ENCODE measurements around the gene PAPPA2.
"Not testable (repeated sequence)": the region's sequence is repeated elsewhere in the genome, so short reads cannot be mapped to it uniquely, and the experiment has no call there.

PAPPA2 gene, protein sequence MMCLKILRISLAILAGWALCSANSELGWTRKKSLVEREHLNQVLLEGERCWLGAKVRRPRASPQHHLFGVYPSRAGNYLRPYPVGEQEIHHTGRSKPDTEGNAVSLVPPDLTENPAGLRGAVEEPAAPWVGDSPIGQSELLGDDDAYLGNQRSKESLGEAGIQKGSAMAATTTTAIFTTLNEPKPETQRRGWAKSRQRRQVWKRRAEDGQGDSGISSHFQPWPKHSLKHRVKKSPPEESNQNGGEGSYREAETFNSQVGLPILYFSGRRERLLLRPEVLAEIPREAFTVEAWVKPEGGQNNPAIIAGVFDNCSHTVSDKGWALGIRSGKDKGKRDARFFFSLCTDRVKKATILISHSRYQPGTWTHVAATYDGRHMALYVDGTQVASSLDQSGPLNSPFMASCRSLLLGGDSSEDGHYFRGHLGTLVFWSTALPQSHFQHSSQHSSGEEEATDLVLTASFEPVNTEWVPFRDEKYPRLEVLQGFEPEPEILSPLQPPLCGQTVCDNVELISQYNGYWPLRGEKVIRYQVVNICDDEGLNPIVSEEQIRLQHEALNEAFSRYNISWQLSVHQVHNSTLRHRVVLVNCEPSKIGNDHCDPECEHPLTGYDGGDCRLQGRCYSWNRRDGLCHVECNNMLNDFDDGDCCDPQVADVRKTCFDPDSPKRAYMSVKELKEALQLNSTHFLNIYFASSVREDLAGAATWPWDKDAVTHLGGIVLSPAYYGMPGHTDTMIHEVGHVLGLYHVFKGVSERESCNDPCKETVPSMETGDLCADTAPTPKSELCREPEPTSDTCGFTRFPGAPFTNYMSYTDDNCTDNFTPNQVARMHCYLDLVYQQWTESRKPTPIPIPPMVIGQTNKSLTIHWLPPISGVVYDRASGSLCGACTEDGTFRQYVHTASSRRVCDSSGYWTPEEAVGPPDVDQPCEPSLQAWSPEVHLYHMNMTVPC (N-terminal part only)

DNA sequence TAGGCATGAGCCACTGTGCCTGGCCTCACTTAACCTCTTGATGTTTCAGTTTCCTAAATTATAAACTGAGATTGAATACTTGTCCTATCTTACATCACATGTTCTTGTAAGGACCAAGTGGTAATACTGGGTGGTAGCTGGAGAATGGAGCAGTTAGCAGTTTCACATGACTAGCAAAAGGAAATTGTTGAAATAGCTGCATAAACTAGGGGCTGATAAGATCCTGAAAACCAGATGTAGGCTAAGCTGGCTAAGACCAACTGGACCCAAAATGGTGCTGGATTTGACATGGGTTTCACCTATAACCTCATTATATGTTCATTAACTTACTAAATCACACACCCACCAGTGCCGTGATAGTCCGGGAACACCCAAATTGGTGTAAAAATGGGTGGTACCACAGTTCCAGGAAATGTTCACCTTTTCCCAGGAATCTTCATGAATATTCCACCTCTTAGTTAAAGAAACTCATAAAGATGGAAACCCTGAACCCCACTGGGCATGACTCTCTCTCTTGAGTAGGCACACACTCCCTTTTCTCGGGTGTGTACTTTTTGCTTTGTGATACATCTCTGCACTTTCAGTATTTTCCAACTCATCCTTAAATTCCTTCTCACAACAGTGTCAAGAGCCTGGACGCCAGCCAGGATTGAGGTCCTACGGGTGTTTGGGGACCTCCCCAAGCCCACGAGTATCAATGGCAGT is at the start of gene PAPPA2:
Gene PAPPA2, plus strand, starts transcription at position 502 of the 705 bp plus-strand sequence. CDS start 93,148 bp downstream, outside the sequence.
- DNase-seq, result no peak

DNA sequence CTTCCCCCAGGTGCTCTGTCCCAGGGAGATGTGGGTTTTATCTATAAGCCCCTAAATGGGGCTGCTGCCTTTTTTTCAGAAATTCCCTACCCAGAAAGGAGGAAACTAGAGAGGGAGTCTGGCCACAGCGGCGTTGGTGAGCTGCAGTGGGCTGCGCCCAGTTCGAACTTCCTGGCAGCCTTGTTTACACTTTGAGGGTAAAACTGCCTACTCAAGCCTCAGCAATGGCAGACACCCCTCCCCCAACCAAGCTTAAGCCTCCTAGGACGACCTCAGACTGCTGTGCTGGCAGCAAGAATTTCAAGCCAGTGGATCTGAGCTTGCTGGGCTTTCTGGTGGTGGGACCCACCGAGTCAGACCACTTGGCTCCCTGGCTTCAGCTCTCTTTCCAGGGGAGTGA is 46.2 kb upstream of the PAPPA2 start:
- DNase-seq, result no peak

DNA sequence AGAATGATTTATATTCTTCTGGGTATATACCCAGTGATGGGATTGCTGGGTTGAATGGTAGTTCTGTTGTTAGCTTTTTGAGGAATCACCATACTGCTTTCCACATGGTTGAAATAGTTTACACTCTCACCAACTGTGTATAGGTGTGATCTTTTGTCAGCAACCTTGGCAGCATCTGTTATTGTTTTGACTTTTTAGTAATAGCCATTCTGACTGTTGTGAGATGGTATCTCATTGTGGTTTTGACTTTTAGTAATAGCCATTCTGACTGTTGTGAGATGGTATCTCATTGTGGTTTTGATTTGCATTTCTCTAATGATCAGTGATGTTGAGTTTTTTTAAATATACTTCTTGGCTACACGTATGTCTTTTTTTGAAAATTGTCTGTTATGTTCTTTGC is 43.4 kb upstream of the PAPPA2 start:
- DNase-seq, result not testable (repeated sequence)

DNA sequence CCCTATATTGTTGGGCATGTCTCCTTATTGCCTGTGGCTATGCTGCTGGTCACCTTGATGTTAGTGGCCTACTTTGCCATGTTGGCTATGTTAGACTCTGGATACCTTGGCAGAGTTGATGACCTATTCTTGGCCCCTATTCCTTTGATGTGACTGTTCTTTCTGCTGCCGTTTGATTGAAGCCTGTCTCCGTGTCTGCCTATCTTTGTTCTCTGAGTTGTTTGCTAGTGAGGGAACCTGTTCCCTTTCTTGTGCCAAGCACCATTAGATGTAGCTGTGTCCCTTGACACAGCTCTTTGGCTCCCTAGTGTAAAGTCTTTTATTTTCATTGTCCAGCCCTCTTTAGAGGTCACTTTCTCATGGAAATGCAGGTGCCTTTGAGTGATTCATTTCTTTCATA is 28.7 kb upstream of the PAPPA2 start:
- no peak for DNase-seq

DNA sequence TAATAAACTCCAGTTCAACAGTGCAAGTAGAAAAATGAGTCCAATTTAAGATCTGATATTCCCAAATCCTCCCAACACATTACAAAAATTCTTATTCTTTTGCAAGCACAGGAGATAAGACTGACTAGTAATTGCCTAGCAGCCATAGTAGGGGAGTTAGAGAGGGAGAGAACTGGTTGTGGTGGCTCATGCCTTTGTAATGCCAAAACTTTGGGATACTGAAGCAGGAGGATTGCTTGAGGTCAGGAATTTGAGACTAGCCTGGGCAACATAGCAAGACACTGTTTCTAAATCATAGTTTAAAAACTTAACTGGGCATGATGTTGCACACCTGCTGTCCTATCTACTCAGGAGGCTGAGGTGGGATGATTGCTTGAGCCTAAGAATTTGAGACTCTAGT is 26.7 kb upstream of the PAPPA2 start:
- DNase-seq, result no peak

DNA sequence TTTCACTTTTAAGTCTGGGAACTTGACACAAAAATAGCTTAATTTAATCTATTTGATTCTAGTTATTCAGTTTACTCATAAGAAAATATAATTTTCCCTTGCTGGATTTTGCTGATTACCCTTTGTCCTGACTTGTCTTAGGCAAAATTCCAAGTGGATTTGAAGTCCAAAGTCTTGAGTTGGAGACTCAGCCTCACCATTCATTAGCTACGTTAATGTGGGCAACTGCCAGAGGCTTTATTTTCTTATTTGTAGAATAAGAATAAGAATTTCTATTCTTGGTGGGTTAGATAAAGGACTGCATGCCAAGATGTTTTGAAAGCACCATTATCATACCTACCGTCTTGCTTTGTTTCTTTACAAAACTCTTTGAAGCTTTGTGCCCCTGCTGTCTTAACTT is 22.8 kb upstream of the PAPPA2 start:
- DNase-seq, result no peak

DNA sequence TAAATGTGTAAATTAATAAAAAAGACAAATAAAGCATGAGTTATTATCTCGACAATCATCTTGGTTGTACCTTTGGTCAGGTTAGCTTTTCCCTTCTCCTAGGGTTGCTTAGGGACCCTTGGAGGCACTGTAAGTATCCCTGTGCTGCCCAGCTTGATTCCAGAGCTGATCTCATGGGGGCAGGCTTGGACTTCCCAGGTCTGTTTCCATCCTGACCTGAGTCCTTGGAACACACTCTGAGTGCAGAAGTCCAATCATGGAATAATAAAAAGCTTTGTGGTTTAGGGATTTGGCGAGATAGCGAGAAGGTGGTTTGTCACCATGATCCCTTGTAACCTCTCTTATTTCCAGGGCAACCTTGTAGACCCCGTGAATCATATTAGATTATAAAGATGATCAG is 18.7 kb upstream of the PAPPA2 start:
- no peak for DNase-seq

DNA sequence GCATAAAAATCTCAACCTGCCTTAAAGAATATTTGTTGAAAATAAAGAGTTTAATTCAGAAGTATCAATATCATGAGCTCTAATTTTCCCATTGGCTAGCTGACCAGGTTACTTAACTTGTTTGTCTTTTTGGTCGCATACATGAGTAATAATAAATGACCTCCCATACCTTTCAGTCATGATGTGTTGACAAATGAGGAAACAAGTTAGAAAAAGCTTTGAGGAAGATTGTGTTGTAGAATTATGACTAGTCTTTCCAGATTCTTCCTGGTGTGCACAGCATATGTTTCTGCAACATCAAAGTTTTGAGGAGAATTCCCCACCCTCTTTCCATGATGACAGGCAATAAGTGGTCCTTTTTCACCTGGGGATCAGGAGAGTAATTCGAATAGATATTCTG is 17.6 kb upstream of the PAPPA2 start:
- DNase-seq, result no peak

DNA sequence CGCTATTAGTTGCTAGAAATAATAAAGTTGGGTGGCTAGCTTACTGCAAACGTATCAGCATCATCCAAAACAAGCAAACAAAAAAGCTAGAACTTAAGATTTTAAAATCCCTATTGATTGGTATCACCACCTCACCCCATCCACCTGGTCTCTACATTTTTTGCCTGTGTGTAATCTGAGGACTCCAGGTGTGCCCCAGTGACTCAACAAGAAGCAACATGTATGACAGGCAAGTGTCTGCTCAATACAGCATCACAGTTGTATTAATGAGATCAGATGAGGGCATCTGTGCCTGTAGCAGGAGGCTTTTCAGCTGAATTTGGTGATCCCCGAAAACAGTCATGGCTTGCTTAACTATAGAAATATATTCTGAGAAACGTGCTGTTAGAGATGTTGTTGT is 14.6 kb upstream of the PAPPA2 start:
- no peak for DNase-seq

DNA sequence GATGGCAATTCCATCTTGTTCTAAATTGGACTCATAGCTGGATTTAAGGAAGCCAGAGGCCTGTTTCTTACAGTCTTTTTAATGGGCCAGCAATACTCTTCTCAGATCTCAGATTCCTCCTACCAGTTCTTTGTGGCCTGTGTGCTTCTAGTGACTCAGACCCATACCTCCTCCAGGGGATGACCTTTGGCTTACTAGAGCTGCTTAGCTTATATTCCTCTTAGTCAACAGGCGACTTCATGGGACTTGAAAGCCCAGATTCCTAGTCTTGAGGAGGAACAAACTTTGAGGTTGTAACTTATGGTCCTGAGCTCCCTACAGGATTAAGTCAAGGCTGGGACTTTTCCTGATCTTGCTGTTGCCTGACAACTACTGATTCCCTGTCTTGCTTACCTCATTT is 12.4 kb upstream of the PAPPA2 start:
- no peak for DNase-seq

DNA sequence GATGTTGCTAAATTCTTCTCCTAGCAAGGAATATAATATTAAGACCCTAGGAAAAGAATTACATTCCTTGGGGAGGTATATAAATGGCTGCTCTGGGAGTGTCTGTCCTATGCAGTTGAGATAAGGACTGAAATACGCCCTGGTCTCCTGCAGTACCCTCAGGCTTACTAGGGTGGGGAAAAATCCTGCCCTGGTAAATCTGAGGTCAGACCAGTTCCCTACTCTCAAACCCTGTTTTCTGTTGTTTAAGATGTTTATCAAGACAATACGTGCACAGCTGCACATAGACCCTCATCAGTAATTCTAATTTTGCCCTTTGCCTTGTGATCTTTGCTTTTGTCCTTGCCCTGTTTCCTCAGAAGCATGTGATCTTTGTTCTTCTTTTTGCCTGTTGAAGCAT is 11.2 kb upstream of the PAPPA2 start:
- not testable (repeated sequence) for DNase-seq

DNA sequence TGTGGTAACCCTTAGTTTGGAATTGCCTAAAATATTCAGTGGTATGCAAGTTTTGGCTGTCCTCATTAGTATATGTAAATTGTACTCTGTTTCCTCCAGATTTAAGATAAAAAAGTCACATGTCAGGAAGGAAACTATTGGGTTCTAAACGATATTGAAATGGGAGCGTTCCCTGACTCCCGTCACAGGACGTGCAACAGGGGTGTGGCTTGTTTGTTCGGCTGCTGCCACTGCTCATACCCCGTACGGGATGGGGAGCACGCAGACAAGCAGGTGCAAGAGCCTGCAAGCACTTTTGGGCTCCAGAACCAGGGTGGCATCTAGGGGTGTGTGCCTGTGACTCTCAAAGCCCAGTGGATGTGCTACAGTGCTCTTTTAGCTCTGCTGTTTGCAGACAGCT is 6.2 kb upstream of the PAPPA2 start:
- DNase-seq, result no peak

DNA sequence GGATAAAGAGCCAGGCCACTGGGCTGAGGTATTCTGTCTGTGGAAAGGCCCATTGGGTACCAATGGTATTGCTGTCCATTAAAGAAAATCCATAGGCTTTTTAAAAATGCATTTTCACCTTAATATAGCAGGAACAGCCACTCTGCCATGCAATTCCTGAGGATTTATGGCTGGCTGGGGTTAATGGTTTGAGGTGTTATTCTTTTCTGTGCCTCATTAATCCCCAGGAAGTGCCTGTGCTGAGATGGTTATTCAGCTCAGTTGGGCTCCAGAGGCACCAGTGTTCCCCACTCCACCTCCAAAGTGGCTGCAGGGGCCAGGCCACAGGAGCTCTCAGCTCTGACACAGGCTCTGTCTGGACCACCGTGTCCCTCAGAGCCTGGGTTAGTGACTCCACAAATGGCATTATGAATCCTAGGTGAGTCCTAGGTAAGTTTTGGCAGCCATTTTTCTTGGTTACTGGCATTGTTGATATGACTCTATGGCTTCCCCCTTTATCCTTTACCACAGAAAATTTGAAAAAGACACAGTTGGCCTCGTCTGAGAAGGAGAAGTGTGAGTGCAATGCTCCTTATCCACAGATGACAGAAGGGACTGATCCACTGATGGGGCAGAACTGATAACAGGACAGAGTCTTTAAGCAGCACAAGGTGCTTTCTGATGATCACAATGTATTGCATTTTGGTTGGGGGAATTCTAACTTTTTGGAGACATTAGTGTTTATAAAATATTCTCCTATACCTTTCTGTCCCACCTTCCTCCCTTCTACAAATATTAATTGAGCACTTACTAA is 2.2 kb upstream of the PAPPA2 start:
- no peak for DNase-seq

DNA sequence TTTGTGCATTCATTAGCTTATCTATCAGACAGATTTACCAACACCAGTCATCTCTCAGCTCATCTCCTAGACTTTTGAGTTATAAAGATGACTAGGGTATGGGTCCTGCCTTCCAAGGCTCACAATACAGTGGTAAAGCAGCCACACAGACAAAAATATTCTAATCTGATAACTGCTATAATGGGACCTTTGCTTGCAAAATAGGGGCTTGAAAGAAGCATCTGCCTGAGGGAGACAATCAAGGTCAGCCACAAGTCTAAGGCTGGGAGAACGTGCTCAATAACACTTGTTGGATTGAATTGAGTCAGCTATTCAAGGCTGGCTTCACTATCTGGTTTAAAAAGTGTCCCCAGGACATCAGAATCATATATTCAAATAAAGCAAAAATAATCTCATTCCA is 1.4 kb upstream of the PAPPA2 start:
- no peak for DNase-seq

DNA sequence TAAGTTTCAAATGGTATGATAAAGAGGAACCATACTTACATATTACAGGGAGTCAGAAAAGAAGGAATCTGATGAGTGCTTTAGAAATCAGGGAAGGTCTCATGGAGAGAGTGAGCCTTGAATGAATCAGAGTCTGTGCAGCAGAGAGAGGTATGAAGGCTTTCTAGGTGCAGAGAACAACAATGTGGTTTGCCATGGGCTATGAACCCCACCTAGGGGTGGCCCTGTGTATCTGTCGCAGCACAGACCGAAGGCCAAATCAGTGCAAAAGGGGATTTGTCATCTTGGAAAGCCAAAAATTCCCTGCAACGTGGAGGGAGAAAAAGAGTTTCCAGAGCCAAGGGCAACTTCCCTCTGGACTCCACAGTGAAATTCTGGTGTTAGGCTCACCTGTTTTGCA is 3.5 kb downstream of the PAPPA2 start:
- no peak for DNase-seq

DNA sequence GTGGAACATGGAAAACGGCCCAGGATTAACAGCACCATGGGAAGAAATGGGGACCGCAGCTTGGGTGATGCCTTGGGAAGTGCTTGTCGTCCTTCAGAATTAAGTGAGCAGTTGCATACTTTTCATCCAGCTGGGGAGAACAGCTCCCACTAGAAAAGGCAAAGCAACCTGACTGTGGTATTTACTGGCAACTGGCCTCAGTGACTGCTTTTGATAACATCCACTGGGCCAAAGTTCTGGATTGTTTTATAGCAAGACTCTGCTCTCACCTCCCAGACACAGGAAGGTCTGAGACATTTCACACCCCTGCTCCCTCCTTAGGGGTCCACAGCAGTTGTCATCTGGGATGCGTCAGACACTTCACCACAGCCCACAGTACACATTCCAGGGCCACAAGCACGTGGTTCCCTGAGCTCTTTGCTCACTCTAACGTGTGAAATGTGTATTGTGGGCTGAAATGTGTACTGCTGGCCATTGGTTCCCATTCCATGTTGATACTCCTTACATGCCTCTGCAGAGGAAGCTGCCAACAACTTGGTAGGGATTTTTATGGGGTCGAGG is 6.6 kb downstream of the PAPPA2 start:
- DNase-seq, result no peak

DNA sequence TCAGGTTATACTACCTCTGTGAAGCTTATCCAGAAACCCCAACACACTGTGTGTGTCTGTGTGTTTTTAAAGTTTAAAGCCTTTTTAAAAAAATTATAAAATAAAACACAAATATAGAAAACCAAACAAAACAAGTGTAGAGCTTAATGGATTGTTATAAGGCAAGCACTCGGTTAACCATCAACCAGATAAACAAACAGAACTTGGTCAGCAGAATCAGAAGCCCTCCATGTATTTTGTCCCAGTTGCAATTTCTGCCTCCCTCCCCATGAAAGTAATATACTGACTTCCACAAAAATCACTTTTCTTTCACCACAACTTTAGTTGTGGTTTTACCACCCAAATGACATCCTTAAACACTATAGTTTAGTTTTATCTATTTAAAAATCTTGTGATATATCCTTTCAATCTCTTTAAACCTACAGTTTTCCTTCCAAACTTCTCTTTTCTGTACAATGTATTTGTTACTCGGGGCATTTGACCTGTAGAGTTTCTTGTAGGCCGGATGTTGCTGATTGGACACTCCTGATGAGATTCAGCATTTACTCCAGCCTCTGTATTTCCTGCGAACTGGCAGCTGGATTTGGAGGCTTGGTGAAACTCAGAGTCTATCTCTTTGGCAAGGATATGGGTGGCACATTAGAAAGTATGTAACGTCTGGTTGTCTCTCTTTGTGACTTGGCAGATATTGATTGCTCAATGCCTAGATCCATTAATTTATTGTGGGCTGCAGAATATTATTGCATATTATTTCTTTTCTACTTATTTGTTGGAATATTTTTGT is 8.6 kb downstream of the PAPPA2 start:
- DNase-seq, result no peak

DNA sequence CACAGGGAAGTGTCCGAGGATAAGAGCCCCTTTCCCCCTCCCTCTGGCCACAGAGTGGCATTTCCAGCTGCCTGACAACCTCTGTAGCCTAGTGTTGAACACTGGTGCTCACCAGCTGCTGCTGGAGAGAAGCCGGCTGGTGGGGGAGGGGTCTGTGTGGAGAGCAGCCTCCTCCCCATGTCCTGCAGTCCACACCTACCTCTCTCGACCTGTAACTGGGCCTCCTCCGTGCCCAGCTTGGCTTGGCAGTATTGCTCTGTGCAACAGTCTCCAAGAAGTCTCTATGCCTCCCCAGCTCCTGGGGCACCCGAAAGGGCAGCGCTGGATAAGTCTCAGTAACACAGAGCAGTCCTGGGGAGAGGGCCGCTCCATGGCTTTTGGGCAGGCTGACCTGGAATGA is 17.0 kb downstream of the PAPPA2 start:
- DNase-seq, result no peak

DNA sequence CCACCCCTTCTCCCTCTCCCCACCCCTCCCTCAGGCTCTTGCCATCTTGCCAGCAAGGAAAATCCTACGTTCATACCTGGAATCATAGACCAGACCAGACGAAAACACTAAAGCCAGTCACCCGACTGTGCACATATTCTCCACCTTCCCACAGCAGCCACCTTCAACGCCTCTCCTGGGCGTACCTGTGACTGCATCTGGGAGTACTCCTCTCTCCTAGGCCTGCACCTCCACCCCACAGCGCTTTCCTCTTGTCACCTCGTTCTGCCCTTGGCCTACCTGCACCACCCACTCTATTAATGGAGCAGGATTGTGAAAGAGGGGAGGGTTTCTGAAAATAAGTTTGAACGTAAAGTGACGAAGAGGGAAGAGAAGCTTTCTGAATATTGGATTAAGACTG is 17.8 kb downstream of the PAPPA2 start:
- no peak for DNase-seq

DNA sequence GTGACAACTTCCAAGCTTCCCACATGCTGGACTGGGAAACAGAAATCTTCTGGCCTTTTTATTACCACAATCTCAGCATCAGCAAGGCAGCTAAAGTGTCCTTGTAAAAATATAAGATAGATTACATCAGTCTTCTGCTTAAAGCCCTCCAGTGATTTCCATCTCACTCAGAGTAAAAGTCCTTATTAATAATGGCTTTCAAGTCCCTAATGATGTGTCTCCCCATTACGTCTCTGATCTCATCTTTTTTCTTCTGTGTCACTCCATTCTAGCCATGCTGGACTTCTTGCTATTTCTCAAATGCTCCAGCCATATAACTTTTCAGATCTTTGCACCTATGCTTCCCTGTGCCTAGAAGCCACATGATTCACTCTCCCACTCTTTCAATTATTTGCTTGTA is 22.1 kb downstream of the PAPPA2 start:
- DNase-seq, result no peak

DNA sequence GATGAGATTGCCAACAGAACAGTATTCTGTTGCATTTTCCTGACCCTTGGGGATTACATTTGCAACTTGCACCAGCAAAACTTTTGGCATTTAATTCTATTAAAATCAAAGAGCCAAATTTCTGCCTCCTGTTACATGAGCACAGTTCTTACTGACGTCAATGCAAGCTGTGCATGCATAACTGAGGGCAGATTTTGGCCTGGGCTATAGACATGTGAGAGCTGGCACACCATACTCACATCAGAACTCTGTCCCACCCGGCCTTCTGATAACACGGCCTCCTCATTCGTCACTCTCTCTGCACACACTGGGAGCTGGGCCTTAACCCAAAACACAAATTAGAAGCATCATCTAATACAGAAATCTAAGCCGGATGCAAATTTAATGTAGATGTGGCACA is 31.5 kb downstream of the PAPPA2 start:
- DNase-seq, result no peak
